C4-2B (cell line): ENCODE data around the gene PRKCE.

Experiments
- CTCF ChIP-seq: fragments of 450-650 bp; conservative IDR thresholded peaks from 2 replicates; pipeline ENCODE4 v1.5.1; 2017; ENCODE audit warnings: mild to moderate bottlenecking
- ZFX ChIP-seq: fragments of 450-650 bp; IDR thresholded peaks from 2 replicates; pipeline ENCODE4 v1.6.1; 2017

DNA sequence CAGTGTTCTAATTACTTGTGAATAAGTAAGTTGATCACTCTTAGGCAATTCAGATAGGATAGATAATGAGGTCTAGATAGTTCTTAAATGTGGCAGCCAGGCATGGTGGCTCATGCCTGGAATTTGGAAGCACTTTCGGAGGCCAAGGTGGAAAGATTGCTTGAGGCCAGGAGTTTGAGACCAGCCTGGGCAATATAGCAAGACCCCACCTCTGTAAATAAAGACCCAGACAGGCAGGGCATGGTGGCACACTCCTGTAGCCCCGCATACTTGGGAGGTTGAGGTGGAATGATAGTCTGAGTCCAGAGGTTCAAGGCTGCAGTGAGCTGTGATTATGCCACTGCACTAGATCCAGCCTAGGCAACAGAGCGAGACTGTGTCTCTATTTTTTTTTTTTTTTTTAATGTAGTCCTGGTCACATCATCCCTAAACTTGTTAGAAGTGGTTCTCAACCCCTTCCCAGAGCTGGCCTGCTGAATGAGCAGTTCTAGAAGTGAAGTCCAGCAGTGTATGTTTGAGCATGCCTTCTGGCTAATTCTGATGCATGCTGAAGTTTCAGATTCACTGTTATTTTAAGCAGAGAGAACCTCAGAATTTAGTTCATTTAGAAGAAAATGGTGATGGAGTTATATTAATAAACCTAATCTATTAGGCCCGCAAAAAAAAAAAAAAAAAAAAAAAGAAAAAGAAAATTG is 306.2 kb downstream of the PRKCE start:
- TF ChIP-seq CTCF (no peak), ZFX (no peak)
